Peyer's patch (tissue), 4 donors: ENCODE results near the gene FRMD5.

Experiments used
- POLR2A ChIP-seq, 2 donors: fragments of 450-650 bp; IDR thresholded peaks; one replicate each; pipeline ENCODE4 v1.5.1; 2017; ENCODE audit warnings: antibody characterized with exemption in 2 of 2, mild to moderate bottlenecking in 2 of 2, moderate library complexity in 2 of 2
- TF ChIP-seq, protein P1 (sequence below), 6 experiments: fragments of 450-650 bp in 4 of 6; fragments of 200-600 bp in 2 of 6; sonication (generic) in 1 of 6; IDR thresholded peaks; one replicate each; pipeline ENCODE4 v1.5.1; 2017 to 2019; ENCODE audit warnings: antibody characterized with exemption in 6 of 6, mild to moderate bottlenecking in 3 of 6, moderate library complexity in 1 of 6

DNA sequence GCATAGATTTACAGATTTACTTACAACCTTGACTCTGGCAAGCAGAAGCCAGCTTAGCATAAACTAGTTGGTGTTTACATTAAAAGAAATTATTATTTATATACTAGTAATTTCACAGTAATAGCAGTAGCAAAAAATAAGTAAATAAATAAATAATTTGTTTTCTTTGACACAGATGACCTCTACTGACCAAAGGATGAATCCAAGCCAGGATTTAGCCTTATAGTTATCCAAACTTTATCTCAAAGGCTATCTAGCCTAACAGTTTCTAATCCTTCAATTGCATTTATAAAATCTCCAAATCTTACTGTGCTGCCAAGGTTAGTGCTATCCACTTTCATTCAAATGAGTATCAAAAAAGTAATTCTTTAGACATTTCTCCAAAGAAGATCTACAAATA lies 64.3 kb downstream of the FRMD5 start:
- TF ChIP-seq, protein P1, sequence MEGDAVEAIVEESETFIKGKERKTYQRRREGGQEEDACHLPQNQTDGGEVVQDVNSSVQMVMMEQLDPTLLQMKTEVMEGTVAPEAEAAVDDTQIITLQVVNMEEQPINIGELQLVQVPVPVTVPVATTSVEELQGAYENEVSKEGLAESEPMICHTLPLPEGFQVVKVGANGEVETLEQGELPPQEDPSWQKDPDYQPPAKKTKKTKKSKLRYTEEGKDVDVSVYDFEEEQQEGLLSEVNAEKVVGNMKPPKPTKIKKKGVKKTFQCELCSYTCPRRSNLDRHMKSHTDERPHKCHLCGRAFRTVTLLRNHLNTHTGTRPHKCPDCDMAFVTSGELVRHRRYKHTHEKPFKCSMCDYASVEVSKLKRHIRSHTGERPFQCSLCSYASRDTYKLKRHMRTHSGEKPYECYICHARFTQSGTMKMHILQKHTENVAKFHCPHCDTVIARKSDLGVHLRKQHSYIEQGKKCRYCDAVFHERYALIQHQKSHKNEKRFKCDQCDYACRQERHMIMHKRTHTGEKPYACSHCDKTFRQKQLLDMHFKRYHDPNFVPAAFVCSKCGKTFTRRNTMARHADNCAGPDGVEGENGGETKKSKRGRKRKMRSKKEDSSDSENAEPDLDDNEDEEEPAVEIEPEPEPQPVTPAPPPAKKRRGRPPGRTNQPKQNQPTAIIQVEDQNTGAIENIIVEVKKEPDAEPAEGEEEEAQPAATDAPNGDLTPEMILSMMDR (IDR thresholded peaks at IDR 0.05), result no peak
- no peak for TF ChIP-seq POLR2A (IDR thresholded peaks at IDR 0.05)
